Hindlimb muscle (tissue), 1 donor: Measurements from ENCODE around the gene SUN1. TPM values are rescaled to one million over a fixed set of nuclear protein-coding genes. Genes with fewer than 3 reads are reported as not detected.

ENCODE experiments used
- DNase-seq: peaks from one replicate; pipeline ENCODE4 v3.0.0-alpha.2; 2013
- polyA plus RNA-seq: library from polyadenylated mRNA; unstranded; fragments of 120-200 nt; gene quantifications from one replicate; pipeline ENCODE4 v1.2.1, GENCODE V29; 2013; ENCODE audit not compliant: insufficient read length

The SUN1 gene
- polyA plus RNA-seq, 1 donor, result 227 TPM

DNA sequence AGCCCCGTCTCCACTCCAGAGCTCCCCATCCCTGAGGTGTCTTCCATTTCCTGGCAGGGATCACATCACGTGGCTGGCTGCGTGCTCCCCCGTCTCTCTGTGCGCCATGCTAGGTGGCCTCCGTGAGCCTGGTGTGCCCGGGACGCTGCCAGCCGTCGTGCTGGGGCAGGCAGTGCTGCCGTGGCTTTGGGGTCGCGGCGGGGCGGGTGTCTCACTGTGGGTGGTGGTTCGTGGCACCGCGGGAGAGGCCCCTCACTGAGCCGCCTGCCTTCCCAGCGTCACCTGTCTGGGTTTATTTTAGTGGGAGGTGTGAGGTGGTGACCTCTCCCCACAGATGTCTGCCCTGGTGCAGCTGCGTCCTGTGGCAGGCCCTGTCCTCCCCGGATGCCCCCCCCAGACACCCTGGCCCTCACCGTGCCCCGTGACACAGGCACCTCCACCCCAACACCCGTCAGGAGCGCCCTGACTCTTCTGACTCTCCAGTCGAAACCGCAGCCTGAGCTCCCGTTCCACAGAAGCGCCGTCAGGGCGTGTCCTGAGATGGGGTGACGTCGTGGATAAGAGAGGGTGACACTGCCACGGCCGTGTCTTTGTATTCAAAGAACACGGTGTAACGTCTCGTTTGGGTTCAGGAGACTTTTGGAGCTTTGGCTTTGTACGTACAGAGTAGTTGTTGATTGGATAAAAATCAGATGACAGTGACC, 62.0 kb downstream of the SUN1 start:
- no peak for DNase-seq

DNA sequence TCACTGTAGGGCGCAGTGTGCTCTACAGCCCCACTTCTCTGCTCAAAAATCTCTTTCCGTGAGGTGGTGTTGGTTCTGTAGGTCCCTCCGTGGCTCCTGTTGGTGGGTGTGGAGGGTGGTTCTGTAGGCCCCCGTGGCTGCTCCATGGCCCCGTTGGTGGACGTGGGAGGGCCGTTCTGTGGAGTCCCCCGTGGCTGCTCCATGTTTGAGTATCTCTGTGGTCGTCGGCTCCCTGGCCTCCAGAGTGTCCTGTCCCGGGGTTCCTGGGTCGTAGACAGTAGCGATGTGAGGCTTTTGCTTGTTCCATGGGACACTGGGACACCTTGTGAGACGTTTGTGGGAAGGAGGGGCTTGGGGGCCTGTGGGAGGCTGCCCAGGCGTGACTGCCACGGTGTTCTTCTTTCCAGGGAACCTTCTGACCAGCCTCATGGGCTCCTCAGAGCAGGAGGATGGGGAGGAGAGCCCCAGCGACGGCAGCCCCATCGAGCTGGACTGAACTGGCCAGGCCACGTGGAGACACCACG, 62.7 kb downstream of the SUN1 start:
- DNase-seq, result no peak

DNA sequence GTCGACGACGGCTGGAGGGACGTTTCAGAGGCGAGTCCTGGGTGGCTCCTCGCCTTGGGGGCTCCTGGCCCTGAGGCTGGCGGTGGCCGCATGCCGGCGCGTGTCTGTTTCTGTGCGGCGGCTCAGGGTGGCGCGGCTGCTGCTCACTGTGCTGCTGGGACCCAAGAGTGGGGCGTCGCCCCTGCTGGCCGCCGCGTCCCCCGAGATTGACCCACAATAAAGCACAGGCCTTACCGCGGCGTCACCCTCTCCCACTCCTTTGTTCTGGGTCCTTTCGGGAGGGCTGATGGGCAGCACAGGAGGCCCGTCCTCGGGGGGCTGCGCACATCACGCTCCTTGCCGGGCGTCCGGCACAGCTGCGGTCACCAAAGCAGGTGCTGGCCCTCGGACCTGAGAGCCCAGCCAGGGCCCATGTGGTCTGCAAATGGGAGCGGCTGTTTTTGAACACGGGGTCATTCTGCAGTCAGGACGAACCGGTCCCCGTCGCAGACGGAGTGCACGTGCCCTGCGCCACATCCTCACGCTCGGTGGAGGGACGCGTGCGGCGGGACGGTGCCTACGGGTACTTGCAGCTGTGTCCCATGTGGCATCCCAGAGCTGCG, 63.3 kb downstream of the SUN1 start:
- no peak for DNase-seq

DNA sequence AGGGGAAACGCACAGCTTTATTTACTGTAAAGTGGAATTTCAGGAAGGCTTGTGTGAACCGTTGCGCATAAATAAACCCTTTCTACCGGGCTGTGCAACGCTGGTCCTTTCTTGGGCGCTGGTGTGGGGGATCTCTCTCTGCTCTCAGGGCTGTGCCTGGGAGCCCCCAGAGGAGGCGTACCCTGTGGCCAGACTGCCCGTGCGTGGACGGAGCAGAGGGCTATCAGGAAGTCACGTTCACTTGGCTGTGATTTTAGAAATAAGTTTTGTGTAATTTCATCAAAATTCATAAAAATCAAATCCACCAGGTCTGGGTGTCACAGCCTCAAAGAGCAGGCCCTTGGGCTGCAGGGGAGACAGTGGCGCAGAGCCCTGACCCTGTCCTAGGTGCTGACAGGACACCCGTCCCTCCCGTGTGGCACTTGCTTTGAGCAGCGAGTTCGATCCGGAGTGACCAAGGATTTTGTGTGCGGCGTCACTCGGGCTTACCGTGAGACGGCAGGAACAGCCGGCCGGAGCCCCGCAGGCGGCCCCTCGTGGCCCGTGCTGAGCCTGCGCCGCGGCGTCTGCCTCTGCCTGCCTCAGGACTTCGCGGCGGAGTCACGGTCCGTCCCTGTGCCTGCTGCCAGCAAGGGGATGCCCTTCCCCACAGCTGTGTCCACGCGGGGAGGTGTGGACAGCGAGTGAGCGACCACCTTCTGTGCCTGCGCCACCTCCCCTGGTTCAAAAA, 64.2 kb downstream of the SUN1 start:
- DNase-seq, result no peak

DNA sequence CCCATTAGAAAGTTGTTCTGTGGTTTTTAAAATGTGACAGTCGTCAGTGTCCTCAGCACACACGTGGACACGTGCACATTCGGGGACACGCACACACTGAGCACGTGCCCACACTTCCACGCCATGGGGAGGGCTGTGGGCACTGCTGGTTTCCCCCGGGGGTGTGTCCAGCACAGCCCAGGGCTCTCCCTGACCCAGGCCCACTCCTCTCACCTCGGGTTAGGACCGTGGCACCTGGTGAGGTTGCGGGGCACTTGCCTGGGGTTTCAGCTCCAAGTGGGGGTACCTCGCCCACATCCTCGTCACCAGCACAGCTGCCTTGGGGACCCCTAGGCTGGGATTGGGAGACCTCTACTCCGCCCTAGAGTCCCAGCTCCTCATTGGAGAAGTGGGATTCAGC, 64.8 kb downstream of the SUN1 start:
- DNase-seq, result no peak

DNA sequence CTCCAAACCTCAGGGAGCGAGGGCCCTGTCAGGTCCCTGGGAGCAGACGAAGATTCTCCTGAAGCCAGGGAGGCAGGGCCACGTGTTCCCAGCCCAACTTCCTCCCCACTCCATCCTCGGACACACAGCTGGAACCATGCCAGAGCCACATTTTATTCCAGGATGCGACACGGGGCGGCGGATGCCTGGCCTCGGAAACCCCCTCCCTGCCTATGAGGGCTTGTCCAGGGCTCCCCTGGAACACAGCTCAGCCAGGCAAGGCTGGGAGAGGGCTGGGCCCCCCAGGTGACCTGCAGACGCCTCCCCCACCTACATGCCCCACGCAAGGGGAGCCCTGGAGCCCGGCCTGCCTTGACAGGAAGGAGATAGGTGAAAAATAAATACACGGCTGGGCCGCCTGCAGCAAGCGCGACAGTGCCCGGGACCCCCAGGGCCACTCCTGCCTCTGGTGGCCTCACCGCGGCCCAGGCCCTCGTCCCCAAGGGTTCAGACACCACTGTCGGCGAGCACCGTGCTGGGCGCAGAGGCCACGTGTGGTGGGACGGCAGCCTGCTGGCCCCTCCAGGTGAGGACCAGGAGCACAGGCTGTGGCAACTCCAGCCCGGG, 65.6 kb downstream of the SUN1 start:
- DNase-seq, result no peak

DNA sequence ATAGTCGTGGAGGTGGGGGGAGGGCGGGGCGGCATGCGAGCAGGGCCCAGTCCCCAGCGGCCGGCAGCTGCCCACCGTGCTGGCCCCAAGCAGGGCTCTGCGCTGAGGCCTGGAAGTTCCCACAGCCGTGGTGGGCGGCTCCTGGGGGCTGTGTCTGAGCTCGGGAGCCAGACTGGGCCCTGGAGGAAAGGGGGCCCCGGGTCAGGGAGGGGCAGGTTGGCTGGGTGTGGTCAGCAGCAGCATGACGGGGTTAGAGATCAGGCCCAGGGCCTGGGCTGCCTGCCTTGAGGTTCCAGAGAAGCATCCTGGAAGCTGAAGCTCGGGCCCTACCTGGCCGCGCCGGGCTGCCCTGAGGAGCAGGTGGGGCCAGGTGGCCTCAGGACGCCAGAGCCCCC, 66.2 kb downstream of the SUN1 start:
- no peak for DNase-seq

DNA sequence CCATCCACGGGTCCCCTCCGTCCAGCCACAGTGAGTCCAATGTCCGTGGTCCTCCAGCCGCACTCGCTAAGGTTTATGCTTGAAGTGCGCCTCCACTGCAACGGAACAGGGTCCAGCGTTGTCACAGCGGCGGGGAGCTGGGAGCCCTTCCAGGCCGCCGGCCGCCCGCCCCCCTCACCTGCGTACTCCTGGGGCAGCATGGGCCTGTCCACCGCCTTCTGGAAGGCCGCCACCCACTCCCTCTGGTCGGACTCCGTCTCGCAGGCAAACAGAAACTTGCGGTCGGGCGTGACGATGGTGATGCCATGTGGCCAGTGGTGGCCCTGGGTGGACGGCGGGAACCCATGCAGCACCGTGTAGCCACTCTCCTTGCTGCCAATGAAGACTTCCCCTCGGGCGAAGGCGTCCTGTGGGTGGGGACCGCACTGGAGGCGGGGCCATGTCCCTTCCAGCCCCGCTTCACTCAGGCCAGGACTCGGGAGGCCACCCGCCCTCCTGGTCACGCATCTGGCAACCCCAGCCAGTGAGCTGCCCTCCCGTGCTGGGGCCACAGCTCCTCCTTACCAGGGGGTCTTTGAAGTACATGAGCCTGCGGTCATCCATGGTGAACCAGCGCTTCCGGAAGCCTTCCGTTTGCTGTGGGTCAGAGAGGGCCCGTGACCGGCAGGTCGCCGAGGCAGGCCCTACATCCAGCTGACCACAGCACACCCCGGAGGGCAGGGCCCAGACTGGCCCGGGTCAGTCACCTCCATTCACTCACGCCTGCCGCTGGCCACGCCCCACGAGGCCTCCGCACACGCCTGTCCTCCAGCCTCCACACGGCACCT, 66.8 kb downstream of the SUN1 start:
- DNase-seq, result no peak

DNA sequence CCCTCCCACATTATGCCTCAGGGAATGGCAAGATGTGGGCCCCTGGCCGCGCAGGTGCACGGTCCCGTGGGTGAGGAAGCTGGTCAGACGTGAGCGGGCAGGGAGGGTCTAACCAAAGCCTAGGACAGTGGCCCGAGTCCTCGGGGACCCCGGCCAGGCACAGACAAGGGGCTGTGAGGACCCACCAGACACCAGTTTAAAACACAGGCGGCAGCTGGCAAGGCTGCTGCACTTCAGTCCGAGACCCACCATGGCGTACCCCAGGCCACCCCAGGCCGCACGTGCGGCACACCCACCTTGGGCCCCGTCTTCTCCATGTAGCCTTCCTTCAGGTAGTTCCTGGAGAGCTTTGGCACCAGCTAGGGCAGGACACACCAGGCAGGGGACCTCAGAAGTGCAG, 67.5 kb downstream of the SUN1 start:
- DNase-seq, result no peak

DNA sequence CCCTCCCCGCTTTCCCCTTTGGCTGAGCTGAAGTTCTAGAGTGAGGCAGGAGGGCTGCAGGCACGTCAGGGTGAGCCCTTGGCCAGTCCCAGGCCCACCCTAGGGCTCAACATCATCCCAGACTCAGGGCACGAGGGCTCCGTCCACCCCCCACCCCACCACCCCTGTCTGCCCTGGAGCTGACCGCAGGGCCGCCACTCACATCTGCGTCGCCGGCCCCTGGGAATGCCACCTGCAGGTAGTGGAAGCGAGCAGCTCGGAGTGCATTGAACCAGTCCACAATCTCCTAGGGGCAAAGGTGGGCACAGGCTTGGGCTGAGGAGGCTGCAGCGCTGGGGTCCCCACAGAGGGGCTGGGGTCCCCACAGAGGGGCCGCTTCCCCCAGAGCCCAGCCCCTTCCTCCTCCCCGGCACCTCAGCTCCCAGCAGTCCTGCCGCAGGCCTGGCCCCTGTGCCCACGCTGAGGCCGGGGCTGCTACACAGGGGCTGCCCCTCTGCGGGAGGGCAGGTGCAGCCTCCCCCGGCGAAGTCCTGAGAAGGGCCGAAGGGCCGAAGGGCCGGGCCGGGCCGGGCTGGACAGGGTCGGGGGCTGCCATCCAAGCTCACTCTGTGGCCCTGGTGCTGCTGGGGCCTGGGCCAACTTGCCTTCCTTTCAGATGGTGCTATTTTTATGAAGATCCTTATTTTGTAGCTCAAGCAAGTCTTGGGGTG, 68.2 kb downstream of the SUN1 start:
- no peak for DNase-seq

DNA sequence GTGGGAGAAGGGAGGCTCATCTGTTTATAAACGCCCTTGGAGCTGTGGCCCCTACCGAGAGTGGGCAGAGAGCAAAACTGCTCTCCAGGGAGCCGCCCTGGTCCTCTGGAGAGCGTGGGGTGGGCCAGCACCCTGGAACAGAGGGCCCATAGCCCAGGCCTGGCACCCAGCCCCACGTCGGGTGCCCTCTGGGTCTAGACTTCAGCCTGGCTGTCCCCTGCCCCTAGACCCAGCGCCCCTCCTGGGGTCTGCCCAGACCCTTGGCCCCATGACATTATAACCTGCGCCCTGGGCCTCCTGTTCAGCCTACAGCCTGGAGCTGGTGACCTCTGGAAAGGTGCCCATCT, 68.7 kb downstream of the SUN1 start:
- no peak for DNase-seq

DNA sequence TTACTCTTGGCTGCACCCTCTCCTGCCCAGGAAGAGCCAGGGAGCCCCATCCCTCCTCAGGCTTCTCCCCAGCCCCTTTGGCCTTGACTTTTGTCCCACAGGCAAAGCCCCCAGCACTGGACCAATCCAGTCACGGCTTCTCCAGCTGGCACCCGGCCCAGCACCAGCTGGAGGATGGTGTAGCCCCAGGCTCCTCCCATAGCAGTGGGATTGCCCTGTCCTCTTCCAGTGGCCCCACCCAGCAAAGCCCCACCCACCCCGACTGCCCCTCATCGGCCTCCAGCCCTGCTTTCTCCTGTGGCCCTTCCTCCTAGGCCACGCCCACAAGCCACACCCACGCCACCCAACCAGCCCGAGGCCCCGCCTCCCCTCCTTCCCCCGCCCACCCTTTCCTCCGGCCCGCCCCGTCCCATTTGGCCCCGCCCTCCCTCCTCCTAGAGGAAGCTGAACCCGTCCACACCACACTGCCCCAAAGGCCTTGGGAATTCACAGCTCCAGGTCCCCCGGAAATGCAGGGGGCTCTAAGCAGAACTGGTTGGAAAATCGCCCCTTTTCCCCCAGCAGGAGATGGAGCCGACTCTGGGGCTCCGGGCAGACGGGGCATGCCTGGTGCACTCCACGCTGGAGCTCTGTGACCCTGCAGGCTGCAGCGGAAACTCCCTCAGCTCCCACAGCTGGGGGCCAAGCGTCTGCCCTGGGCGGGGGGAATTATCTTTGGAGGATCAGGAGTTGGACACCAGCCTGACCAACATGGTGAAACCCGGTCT, 69.3 kb downstream of the SUN1 start:
- DNase-seq, result no peak

DNA sequence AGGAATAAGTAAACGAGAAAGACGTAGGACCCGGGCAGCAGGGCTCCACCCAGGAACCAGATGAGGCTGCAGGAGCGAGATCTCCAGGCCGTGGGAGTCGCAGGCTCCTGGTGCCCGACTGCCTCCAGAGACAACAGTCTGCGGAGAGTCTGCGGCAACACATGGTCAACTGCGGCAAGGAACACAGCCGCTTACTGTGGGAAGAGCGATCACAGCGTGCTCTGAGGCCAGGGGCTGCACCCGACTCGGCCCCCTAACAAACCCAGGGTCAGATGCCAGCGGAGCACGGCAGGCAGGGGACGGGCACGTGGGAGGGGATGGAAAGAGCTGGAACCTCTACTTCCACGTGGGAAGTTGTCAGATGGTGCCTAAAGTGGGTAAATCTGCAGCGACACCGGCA, 70.7 kb downstream of the SUN1 start:
- no peak for DNase-seq

DNA sequence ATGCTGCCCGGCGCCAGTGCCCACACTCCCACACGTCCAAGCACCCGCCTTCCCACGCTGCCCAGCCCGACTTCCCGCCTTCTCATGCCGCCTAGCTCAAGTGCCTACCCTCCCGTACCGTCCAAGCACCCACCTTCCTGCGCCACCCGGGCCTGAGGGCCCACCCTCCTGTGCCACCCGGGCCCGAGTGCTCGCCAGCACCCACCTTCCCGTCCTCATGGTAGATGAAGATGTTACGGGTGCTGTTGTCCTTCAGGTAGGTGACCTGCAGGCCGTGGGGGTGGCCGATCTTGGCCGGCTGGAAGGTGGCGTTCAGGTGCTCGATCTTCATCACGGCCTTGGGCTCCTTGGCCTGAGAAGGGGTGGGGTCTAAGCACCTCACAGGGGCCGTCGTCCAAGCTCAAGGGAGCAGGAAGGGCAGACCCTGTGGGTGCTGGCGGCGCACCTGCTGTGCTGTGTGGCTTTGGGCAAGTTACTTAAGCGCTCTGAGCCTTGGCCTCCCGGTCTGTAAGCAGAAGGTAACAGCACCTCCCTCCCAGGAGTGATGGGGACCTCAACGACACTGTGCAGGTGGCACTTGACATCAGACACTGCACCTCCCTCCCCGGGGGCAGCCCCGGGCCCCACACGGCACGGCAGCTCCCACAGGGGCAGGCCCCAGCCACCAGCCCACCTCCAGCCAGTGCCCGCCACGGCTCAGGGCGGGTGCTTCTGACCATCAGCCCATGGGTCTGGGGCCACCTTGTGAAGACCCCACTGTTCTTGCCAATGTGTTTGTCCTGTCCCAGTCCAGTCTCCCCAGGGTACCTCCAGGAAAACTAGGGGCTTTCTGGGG, 71.9 kb downstream of the SUN1 start:
- no peak for DNase-seq

DNA sequence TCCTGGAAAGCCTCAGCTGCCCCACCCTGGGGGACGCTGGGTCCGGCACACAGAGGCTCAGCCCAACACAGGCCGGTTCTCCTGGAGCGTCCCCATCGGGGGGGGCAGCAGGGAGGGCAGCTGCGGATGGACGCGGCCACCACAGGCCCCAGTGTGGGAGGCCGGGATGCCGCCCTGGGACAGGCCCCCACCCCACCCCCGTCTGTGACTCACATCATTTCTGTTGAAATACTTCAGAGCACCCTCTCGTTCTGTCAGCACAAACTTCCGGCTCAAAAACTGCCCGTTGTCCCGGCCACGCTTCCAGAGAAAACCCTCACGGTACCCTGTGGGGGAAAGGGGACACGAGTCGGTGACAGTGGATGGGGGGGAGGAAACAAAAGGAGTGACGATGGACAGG, 72.6 kb downstream of the SUN1 start:
- DNase-seq, result no peak

DNA sequence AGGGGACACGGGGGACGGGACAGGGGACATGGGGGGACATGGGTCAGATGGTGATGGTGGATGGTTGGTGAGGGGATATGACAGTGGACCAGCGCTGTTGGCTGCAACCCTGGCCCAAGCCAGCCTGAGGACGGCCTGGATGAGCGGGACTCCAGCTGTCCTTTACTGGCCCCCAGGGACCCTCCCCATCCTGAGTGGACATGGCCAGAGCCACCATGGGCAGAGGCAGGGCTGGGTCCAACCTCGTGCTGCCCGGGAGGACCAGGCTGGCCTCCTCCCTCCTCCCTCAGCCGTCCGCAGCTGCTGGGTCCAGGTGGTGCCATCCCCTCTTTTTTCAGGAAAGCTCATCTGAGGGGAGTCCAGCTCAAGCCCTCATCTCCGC, 74.5 kb downstream of the SUN1 start:
- DNase-seq, result no peak

DNA sequence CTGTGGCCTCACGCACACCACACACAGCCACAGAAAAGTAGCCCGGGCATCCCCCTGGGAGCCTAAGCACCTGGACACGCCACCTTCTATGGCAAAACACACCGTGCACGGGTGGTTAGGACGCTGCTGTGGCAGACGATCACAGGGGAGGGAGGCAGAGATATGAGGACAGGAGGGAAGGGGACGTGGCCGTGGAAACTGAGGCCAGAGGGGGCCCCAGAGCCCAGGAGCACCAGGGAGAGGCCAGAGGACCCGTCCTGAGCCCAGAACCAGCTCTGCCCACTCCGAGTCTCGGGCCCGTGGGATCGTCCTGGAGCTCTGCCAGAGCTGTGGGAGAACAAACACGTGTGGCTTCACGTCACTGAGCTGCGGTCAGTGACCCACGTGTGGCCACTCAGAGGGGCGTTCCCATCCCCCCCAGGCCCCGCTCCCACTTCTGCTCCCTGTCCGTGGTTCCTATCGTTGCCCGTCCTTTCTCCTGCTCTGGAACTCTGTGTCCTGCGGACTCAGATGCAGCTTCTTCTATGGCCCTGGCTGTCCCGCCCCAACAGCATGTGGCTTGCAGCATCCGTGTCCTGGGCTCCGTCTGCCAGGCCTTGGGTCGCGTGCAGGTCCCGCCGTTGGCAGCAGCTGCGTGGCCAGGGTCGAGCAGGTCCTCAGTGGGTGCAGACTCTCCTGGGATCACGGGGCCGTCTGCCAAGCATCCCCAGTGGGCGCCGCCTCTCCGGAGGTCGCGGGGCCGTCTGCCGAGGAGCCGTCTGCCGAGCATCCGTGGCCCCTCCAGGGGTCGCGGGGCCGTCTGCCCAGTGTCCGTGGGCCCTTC, 75.1 kb downstream of the SUN1 start:
- DNase-seq, result no peak

DNA sequence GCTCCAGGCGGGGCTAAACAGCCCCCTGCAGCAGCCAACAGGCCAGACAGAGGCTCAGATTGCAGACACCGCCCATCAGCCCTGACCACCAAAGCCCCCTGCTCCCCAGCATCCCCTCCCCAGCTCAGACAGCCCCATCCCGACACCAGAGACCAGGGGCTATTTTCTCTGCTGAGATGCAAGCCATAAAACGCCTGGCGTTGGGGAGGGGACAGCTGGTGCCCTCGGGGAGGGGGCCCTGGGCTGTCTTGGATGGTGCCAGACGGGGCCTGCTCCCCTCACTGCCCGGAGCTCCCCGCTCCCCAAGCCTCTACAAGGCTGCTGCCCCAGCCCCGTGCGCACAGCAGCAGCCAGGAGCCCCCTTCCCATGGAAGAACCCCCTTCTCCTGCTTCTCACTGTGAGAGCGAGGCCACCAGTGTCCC, 75.9 kb downstream of the SUN1 start:
- no peak for DNase-seq
